ENCODE measurements around the gene COX15.

Gene COX15

DNA sequence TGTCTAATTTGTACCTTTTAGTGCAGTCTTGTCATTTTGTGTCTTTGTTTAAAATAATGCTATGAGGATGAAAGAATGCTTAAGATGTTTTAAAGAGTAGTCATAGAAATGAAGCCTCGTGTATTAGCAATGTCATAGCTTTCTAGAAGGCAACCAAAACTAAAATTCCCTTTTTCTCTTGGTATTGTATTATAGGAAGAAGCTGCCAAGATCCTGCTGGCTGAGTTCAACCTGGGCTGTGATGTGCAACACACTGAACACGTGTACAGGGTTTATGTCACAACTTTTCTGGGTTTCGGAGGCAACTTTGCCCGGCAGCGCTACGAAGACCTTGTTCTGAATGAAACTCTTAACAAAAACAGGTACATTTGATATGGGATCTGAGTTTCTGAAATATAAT lies 36.2 kb downstream of the COX15 start:
- H3K4me2 ChIP-seq (ENCODE audit: low read depth, low read length, poor library complexity, severe bottlenecking), result no peak overlapping the region
- peaks cover 39% of the 10 kb centered on the region; the same call in 1 of the 2 replicates for H3K36me3 ChIP-seq (ENCODE audit: insufficient read depth, low read length)
- no peaks in the 10 kb centered on the region for H3K79me2 ChIP-seq (ENCODE audit: insufficient read depth, low read length)
- TF ChIP-seq EZH2phosphoT487 (IDR thresholded peaks at IDR 0.05; ENCODE audit: borderline replicate concordance), result no peak
- TF ChIP-seq, protein P1, sequence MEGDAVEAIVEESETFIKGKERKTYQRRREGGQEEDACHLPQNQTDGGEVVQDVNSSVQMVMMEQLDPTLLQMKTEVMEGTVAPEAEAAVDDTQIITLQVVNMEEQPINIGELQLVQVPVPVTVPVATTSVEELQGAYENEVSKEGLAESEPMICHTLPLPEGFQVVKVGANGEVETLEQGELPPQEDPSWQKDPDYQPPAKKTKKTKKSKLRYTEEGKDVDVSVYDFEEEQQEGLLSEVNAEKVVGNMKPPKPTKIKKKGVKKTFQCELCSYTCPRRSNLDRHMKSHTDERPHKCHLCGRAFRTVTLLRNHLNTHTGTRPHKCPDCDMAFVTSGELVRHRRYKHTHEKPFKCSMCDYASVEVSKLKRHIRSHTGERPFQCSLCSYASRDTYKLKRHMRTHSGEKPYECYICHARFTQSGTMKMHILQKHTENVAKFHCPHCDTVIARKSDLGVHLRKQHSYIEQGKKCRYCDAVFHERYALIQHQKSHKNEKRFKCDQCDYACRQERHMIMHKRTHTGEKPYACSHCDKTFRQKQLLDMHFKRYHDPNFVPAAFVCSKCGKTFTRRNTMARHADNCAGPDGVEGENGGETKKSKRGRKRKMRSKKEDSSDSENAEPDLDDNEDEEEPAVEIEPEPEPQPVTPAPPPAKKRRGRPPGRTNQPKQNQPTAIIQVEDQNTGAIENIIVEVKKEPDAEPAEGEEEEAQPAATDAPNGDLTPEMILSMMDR (conservative IDR thresholded peaks at IDR 0.05; ENCODE audit: low read length), result no peak
- H3F3A ChIP-seq (ENCODE audit: low read depth), result no peaks in the 10 kb centered on the region
- no peaks in the 10 kb centered on the region for H3K9me2 ChIP-seq (replicated peaks; ENCODE audit: low read depth, low read length)
- no peak overlapping the region for H3K9ac ChIP-seq (ENCODE audit: low read depth, low read length, poor library complexity, severe bottlenecking)
- no peak overlapping the region for H2AFZ ChIP-seq (ENCODE audit: low read length)
- H4K20me1 ChIP-seq (ENCODE audit: insufficient read depth, low read length, poor library complexity, severe bottlenecking), result no peaks in the 10 kb centered on the region
- no peaks in the 10 kb centered on the region for H3K9me3 ChIP-seq (ENCODE audit: insufficient read depth, low read depth, low read length)
- no peaks in the 10 kb centered on the region for H3K4me1 ChIP-seq (ENCODE audit: insufficient read depth, low read length, poor library complexity, severe bottlenecking)
- no peaks in the 10 kb centered on the region for H3K27me3 ChIP-seq (ENCODE audit: insufficient read depth, low read length, poor library complexity, severe bottlenecking)
- H3K4me3 ChIP-seq (ENCODE audit: low read length, poor library complexity, severe bottlenecking), result no peak overlapping the region

DNA sequence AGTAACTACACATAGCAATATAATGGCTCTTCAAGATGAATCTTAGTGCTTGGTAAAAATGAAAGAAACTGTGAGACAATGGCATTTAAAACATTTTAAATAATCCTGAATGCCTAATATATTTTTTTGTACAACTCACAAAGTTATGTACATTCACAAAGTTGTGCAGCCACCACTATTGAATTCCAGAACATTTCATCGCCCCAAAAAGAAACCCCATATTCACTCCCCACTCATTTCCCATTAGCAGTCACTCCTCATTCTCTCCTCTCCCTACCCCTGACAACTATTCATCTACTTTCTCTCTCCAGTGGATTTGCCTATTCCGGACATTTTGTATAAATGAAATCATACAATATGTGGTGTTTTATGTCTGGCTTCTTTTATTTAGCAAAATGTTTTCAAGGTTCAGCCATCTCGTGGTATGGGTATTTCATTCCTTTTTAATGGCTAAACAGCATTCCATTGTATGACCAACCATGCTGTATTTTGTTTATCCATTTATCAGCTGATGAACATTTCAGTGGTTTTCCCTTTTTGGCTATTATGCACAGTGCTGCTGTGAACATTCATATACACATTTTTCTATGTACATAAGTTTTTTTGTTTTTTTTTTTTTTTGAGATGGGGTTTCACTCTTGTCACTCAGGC lies 37.9 kb downstream of the COX15 start:
- H3K9me3 ChIP-seq (ENCODE audit: insufficient read depth, low read depth, low read length), result no peaks in the 10 kb centered on the region
- no peaks in the 10 kb centered on the region for H3F3A ChIP-seq (ENCODE audit: low read depth)
- no peaks in the 10 kb centered on the region for H3K79me2 ChIP-seq (ENCODE audit: insufficient read depth, low read length)
- peaks cover 39% of the 10 kb centered on the region; the same call in 1 of the 2 replicates for H3K36me3 ChIP-seq (ENCODE audit: insufficient read depth, low read length)
- no peak for TF ChIP-seq EZH2phosphoT487 (IDR thresholded peaks at IDR 0.05; ENCODE audit: borderline replicate concordance)
- TF ChIP-seq, protein P1 (conservative IDR thresholded peaks at IDR 0.05; ENCODE audit: low read length), result no peak
- no peak overlapping the region for H3K4me3 ChIP-seq (ENCODE audit: low read length, poor library complexity, severe bottlenecking)
- no peak overlapping the region for H3K9ac ChIP-seq (ENCODE audit: low read depth, low read length, poor library complexity, severe bottlenecking)
- no peak overlapping the region for H2AFZ ChIP-seq (ENCODE audit: low read length)
- H4K20me1 ChIP-seq (ENCODE audit: insufficient read depth, low read length, poor library complexity, severe bottlenecking), result no peaks in the 10 kb centered on the region
- no peak overlapping the region for H3K4me2 ChIP-seq (ENCODE audit: low read depth, low read length, poor library complexity, severe bottlenecking)
- no peaks in the 10 kb centered on the region for H3K9me2 ChIP-seq (replicated peaks; ENCODE audit: low read depth, low read length)
- no peaks in the 10 kb centered on the region for H3K4me1 ChIP-seq (ENCODE audit: insufficient read depth, low read length, poor library complexity, severe bottlenecking)
- H3K27me3 ChIP-seq (ENCODE audit: insufficient read depth, low read length, poor library complexity, severe bottlenecking), result no peaks in the 10 kb centered on the region

DNA sequence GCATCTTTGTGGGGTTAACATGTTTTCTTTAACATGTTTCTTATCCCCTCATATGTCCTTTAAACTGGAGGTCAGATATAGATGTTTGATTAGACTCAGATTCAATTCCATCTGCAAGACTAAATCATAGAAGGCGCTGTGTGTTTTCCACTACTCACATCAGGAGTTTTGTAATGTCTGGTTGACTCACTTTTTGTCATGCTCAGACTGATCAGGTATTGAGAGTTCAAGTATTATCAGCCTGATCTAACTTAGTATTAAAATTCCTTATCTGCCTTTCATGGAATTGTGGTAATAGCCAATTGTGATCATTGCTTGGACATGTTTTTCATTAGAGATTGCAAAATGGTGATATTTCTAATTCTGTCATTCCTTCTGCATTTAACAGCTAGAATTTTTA lies 42.5 kb downstream of the COX15 start:
- Histone ChIP-seq H3K27me3 (ENCODE audit: insufficient read depth, low read length, poor library complexity, severe bottlenecking) (no peaks in the 10 kb centered on the region), H3K4me2 (ENCODE audit: low read depth, low read length, poor library complexity, severe bottlenecking) (no peak overlapping the region), H3K4me3 (ENCODE audit: low read length, poor library complexity, severe bottlenecking) (no peak overlapping the region), H4K20me1 (ENCODE audit: insufficient read depth, low read length, poor library complexity, severe bottlenecking) (no peaks in the 10 kb centered on the region), H3K9me2 (replicated peaks; ENCODE audit: low read depth, low read length) (no peaks in the 10 kb centered on the region), H3K9ac (ENCODE audit: low read depth, low read length, poor library complexity, severe bottlenecking) (no peak overlapping the region), H3K79me2 (ENCODE audit: insufficient read depth, low read length) (no peaks in the 10 kb centered on the region), H3K9me3 (ENCODE audit: insufficient read depth, low read depth, low read length) (no peaks in the 10 kb centered on the region), H3K4me1 (ENCODE audit: insufficient read depth, low read length, poor library complexity, severe bottlenecking) (peaks cover 14% of the 10 kb centered on the region), H3K36me3 (ENCODE audit: insufficient read depth, low read length) (peaks cover 15% of the 10 kb centered on the region; the same call in 1 of the 2 replicates), H2AFZ (ENCODE audit: low read length) (no peak overlapping the region), H3F3A (ENCODE audit: low read depth) (no peaks in the 10 kb centered on the region)
- TF ChIP-seq, protein P1 (conservative IDR thresholded peaks at IDR 0.05; ENCODE audit: low read length), result no peak
- TF ChIP-seq EZH2phosphoT487 (IDR thresholded peaks at IDR 0.05; ENCODE audit: borderline replicate concordance), result no peak
